ENCODE measurements around the gene OR6B1.

GRCh38 chr7:143973870-143974416, 26.2 kb upstream of the OR6B1 start:
- no peak for TF ChIP-seq CTCF (IDR thresholded peaks at IDR 0.05)
- TF ChIP-seq POLR2AphosphoS5 (IDR thresholded peaks at IDR 0.05): no peak
- no peak for TF ChIP-seq EP300 (IDR thresholded peaks at IDR 0.05; ENCODE audit: low read depth)
